ENCODE data around the gene NDUFS2. TPM values are rescaled to one million over a fixed set of nuclear protein-coding genes. Genes with fewer than 3 reads are reported as not detected.
A peak's percentile ranks its signal among the peaks of the same experiment; 100 is the strongest.

NDUFS2 gene
- total and polyA plus RNA-seq, 4 donors, result 110 to 196 (median 168) TPM

DNA sequence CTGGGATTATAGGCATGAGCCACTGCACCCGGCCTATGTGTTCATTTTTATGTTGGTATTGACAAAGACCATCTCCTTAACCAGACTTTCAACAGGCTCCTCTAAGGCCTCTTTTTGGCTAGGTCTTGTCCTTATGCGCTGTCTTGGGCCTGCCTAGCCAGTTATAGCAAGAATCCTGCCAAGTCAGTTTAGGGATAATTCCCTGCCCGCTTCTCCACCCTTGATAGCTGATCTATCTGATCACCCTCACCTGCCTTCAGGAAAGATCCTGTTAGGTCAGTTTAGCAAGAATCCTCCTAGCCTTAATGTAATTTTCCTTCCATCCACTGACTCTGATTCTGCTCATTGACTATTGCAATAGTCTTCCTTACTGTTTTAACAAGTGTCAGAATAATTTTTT is 22.5 kb upstream of the NDUFS2 start:
- no peak for DNase-seq (ENCODE audit: low read depth in 4 of 6, low spot score in 6 of 6)
- Histone ChIP-seq H3K36me3 (ENCODE audit: control insufficient read depth, insufficient read depth, low read length) (peaks cover 15% of the 10 kb centered on the region), H3K9me3 (ENCODE audit: control insufficient read depth, insufficient read depth, low read length) (no peaks in the 10 kb centered on the region), H3K27me3 (ENCODE audit: control insufficient read depth, insufficient read depth, low read length) (no peaks in the 10 kb centered on the region), H3K4me1 (ENCODE audit: control insufficient read depth, insufficient read depth, low read length) (peaks cover 13% of the 10 kb centered on the region), H3K27ac (ENCODE audit: low read depth, low read length) (no peak overlapping the region), H3K4me3 (ENCODE audit: low read depth, low read length) (no peak overlapping the region)
- WGBS (ENCODE audit: insufficient coverage), result 100% methylated on average over 2 of the region's 3 CpGs

DNA sequence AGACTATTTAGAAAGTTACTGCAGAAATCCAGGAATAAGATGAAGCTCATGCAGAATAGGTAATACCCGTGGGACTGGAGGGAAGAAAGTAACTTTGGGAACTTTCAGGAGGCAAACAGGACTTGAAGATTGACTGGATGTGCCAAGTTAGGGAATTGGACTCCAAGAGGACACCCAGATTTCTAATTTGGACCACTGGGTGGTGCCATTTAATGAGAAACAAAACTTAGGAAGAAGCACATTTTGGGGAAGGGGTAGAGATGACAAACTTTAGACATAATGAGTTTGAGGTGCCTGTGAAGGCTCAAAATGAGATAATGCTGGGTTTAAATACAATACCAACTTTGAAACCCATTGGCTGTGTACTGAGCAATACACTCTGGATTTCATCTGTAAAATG is 21.5 kb upstream of the NDUFS2 start:
- Histone ChIP-seq H3K4me1 (ENCODE audit: control insufficient read depth, insufficient read depth, low read length) (peaks cover 13% of the 10 kb centered on the region), H3K36me3 (ENCODE audit: control insufficient read depth, insufficient read depth, low read length) (peaks cover 6% of the 10 kb centered on the region), H3K4me3 (ENCODE audit: low read depth, low read length) (no peak overlapping the region), H3K27me3 (ENCODE audit: control insufficient read depth, insufficient read depth, low read length) (no peaks in the 10 kb centered on the region), H3K27ac (ENCODE audit: low read depth, low read length) (no peak overlapping the region), H3K9me3 (ENCODE audit: control insufficient read depth, insufficient read depth, low read length) (no peaks in the 10 kb centered on the region)
- peak in 1 of 6 donors; percentile 28 for DNase-seq (ENCODE audit: low read depth in 4 of 6, low spot score in 6 of 6)
- WGBS (ENCODE audit: insufficient coverage), result 53% methylated on average over 1 of the region's 1 CpG

DNA sequence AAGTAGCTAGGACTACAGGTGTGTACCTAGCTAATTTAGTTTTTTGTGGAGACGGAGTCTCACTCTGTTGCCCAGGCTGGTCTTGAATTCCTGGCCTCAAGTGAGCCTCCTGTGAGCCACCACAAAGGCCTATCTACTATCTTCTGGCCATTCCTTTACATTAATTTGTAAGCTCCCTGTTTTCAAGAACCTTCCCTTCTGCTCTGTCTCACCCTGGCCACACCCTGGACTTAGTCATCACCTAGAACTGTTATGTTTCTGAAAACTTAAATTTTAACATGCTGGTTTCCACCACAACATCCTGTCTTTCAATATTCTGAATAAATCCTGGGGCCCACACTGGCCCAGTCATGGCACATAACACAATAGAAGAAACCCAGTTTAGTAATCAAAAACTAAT is 20.0 kb upstream of the NDUFS2 start:
- no peak overlapping the region for H3K4me3 ChIP-seq (ENCODE audit: low read depth, low read length)
- 100% methylated on average over 1 of the region's 1 CpG for WGBS (ENCODE audit: insufficient coverage)
- no peak for DNase-seq (ENCODE audit: low read depth in 4 of 6, low spot score in 6 of 6)
- no peaks in the 10 kb centered on the region for H3K36me3 ChIP-seq (ENCODE audit: control insufficient read depth, insufficient read depth, low read length)
- H3K4me1 ChIP-seq (ENCODE audit: control insufficient read depth, insufficient read depth, low read length), result peaks cover 5% of the 10 kb centered on the region
- H3K9me3 ChIP-seq (ENCODE audit: control insufficient read depth, insufficient read depth, low read length), result no peaks in the 10 kb centered on the region
- H3K27ac ChIP-seq (ENCODE audit: low read depth, low read length), result no peak overlapping the region
- no peaks in the 10 kb centered on the region for H3K27me3 ChIP-seq (ENCODE audit: control insufficient read depth, insufficient read depth, low read length)

DNA sequence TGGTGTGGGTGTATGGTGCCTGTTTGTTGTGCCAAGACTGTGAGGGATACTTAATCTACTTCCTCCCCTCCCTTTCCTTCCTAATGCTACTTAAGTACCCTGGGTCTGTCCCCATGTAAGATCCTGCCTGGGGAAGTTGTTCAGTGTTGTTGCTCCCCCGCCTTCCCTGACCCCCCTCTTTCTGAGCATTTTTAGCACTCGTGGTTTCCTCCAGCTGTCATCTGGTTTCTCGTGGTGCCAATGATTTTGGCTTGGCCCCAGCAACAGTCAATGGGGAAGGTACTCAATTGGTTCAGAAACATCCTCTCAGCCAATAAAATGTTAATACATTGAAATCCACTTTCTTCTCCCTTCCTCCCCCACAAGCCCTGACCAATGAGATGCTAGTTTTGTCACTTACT is 16.9 kb upstream of the NDUFS2 start:
- no peak overlapping the region for H3K4me3 ChIP-seq (ENCODE audit: low read depth, low read length)
- H3K36me3 ChIP-seq (ENCODE audit: control insufficient read depth, insufficient read depth, low read length), result no peaks in the 10 kb centered on the region
- peak in 2 of 6 donors; percentile 86 to 94 for DNase-seq (ENCODE audit: low read depth in 4 of 6, low spot score in 6 of 6)
- H3K27me3 ChIP-seq (ENCODE audit: control insufficient read depth, insufficient read depth, low read length), result no peaks in the 10 kb centered on the region
- H3K27ac ChIP-seq (ENCODE audit: low read depth, low read length), result peak overlapping the region; percentile 10
- 40% methylated on average over 1 of the region's 3 CpGs for WGBS (ENCODE audit: insufficient coverage)
- no peaks in the 10 kb centered on the region for H3K9me3 ChIP-seq (ENCODE audit: control insufficient read depth, insufficient read depth, low read length)
- H3K4me1 ChIP-seq (ENCODE audit: control insufficient read depth, insufficient read depth, low read length), result no peaks in the 10 kb centered on the region

DNA sequence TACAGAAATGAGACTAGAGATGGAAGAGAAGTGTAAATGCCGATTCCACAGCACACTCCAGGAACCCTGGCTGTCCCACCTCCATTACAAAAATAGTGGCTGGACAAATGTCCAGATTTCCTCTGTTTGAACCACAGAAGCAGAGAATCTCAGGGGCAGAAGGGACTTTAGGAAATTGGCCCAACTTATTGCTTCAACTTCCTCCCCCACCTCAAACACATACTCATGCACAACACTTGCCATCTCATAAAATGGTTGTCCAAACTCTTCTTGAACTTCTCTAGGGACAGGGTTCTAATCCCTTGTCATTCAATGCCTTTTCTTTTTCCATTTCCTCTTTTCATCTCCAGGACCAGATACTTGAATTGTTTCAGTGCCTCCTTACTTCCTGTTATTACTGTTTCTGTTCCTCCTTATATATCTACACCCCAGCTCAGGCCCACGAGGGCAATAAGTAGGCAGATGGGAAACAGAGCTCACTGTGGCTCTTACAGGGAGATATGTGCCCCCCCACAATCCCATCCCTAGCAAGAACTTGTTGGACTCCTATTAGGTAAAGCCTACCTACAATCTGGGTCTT is 16.3 kb upstream of the NDUFS2 start:
- Histone ChIP-seq H3K4me3 (ENCODE audit: low read depth, low read length) (no peak overlapping the region), H3K36me3 (ENCODE audit: control insufficient read depth, insufficient read depth, low read length) (peaks cover under 1% of the 10 kb centered on the region), H3K4me1 (ENCODE audit: control insufficient read depth, insufficient read depth, low read length) (peaks cover 4% of the 10 kb centered on the region), H3K27ac (ENCODE audit: low read depth, low read length) (peak overlapping the region; percentile 10), H3K27me3 (ENCODE audit: control insufficient read depth, insufficient read depth, low read length) (no peaks in the 10 kb centered on the region), H3K9me3 (ENCODE audit: control insufficient read depth, insufficient read depth, low read length) (no peaks in the 10 kb centered on the region)
- DNase-seq (ENCODE audit: low read depth in 4 of 6, low spot score in 6 of 6), result no peak
- 80% methylated on average over 1 of the region's 2 CpGs for WGBS (ENCODE audit: insufficient coverage)

DNA sequence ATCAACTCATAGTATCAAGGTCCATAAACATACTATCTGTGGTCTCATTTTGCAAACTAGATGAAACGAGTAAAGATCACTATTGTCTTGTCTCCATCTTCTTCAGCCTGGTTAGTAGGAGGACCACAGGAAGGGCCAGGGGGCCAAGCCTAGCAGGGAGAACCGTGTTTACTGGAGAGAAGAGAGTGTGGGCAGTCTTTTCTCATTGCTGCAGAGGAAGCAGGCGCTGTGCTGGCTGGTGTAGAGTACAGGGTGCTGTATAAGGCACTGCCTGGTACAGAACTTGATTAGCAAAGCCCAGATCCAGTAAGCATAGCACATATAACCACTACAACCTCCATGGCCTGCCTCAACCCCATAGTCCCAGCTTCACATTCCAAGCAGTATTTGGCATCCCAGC is 14.9 kb upstream of the NDUFS2 start:
- Histone ChIP-seq H3K4me3 (ENCODE audit: low read depth, low read length) (no peak overlapping the region), H3K36me3 (ENCODE audit: control insufficient read depth, insufficient read depth, low read length) (peaks cover 5% of the 10 kb centered on the region), H3K9me3 (ENCODE audit: control insufficient read depth, insufficient read depth, low read length) (no peaks in the 10 kb centered on the region), H3K4me1 (ENCODE audit: control insufficient read depth, insufficient read depth, low read length) (peaks cover 9% of the 10 kb centered on the region), H3K27me3 (ENCODE audit: control insufficient read depth, insufficient read depth, low read length) (no peaks in the 10 kb centered on the region), H3K27ac (ENCODE audit: low read depth, low read length) (no peak overlapping the region)
- 88% methylated on average over 1 of the region's 3 CpGs for WGBS (ENCODE audit: insufficient coverage)
- DNase-seq (ENCODE audit: low read depth in 4 of 6, low spot score in 6 of 6), result no peak

DNA sequence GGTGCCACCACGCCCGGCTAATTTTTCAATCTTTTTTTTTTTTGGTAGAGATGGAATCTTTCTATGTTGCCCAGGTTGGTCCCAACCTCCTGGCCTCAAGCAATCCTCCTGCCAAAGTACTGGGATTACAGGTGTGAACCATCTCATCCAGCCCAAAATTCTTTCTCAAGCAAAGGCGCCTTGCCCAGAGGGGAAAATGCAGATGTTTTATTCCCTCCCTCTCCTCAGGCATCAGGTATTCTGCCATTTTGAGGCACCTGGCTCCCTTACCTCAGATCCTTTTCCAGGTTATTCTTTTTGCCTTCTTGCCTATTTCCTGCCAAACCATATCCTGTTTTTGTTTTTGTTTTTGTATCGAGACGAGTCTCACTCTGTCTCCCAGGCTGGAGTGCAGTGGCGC is 13.8 kb upstream of the NDUFS2 start:
- Histone ChIP-seq H3K9me3 (ENCODE audit: control insufficient read depth, insufficient read depth, low read length) (no peaks in the 10 kb centered on the region), H3K27ac (ENCODE audit: low read depth, low read length) (no peak overlapping the region), H3K27me3 (ENCODE audit: control insufficient read depth, insufficient read depth, low read length) (no peaks in the 10 kb centered on the region), H3K4me3 (ENCODE audit: low read depth, low read length) (no peak overlapping the region), H3K36me3 (ENCODE audit: control insufficient read depth, insufficient read depth, low read length) (peaks cover 5% of the 10 kb centered on the region), H3K4me1 (ENCODE audit: control insufficient read depth, insufficient read depth, low read length) (peaks cover 16% of the 10 kb centered on the region)
- 86% methylated on average over 1 of the region's 6 CpGs for WGBS (ENCODE audit: insufficient coverage)
- no peak for DNase-seq (ENCODE audit: low read depth in 4 of 6, low spot score in 6 of 6)

DNA sequence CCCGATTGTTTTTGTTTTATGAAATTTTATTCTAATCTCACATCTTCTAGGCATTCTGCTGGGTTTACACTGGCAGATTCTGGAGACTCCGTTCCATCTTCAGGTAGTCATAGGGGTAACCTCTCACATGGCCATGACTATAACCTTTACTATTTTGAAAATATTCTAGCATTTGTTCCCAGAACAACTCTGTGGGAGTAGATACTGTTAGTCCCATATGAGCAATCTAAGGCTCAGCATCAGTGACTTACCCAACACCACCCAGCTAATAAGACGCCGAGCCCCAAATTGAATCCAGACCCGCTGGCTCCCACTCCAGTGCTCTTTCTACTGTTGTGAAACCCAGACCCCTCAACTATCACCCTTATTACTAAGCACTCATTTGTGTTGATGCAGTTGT is 13.1 kb upstream of the NDUFS2 start:
- no CpG with 5 or more reads among the region's 5 CpGs for WGBS (ENCODE audit: insufficient coverage)
- H3K27ac ChIP-seq (ENCODE audit: low read depth, low read length), result no peak overlapping the region

DNA sequence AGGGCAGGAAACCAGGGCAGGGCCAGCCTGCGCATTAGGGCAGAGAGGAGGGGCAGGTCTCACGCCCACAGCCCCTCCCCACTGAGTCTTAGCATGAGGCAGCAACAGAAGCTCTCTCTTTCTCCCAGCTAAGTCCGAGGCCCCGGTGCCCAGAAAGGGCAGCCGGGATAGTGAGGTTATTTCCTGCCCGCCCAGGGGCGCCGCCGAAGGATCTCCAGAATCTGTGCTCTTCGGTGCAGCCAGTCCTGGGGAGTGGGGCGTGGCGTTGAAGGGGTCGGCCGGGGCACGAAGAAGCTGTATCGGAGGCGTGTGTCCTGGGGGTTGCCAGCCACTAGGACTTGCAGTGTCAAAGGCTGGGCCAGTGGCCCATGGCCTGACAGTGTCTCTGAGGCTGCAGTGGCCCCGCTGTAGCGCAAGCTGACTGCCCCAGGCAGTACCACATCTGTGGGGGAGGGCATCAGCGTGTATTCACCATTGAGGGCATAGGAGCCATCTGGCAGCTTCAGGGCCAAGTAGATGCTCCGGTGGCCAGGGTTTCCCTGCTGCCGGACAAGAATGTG is 11.1 kb upstream of the NDUFS2 start:
- peaks cover 8% of the 10 kb centered on the region for H3K36me3 ChIP-seq (ENCODE audit: control insufficient read depth, insufficient read depth, low read length)
- no peak for DNase-seq (ENCODE audit: low read depth in 4 of 6, low spot score in 6 of 6)
- H3K4me3 ChIP-seq (ENCODE audit: low read depth, low read length), result no peak overlapping the region
- H3K27me3 ChIP-seq (ENCODE audit: control insufficient read depth, insufficient read depth, low read length), result no peaks in the 10 kb centered on the region
- peaks cover 26% of the 10 kb centered on the region for H3K4me1 ChIP-seq (ENCODE audit: control insufficient read depth, insufficient read depth, low read length)
- no peak overlapping the region for H3K27ac ChIP-seq (ENCODE audit: low read depth, low read length)
- WGBS (ENCODE audit: insufficient coverage), result 44% methylated on average over 20 of the region's 22 CpGs
- H3K9me3 ChIP-seq (ENCODE audit: control insufficient read depth, insufficient read depth, low read length), result no peaks in the 10 kb centered on the region

More for the DNA sequence above, 13.1 kb upstream of the NDUFS2 start:
- peaks cover 8% of the 10 kb centered on the region for H3K36me3 ChIP-seq (ENCODE audit: control insufficient read depth, insufficient read depth, low read length)
- H3K27me3 ChIP-seq (ENCODE audit: control insufficient read depth, insufficient read depth, low read length), result no peaks in the 10 kb centered on the region
- DNase-seq (ENCODE audit: low read depth in 4 of 6, low spot score in 6 of 6), result no peak
- H3K9me3 ChIP-seq (ENCODE audit: control insufficient read depth, insufficient read depth, low read length), result no peaks in the 10 kb centered on the region
- H3K4me1 ChIP-seq (ENCODE audit: control insufficient read depth, insufficient read depth, low read length), result peaks cover 23% of the 10 kb centered on the region
- no peak overlapping the region for H3K4me3 ChIP-seq (ENCODE audit: low read depth, low read length)

DNA sequence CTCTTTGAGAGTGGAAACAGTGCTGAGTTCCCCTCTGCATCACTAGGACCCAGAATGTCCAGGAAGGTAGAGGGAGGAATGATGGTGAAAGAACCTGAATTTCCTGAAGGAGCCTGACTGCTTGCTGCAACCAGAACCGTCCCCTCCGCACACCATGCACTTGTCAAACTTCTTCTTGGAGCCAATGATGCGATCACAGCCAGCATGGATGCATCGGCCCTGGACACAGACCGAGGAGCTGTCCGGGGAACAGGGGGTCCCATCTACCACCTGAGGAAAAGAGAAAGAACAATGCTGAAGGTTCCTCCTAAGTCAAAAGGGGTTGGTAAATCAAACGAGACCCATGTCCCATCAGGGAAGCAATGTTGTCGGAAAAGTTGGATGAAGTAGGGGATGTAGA is 10.2 kb upstream of the NDUFS2 start:
- H3K27ac ChIP-seq (ENCODE audit: low read depth, low read length), result no peak overlapping the region
- peaks cover 8% of the 10 kb centered on the region for H3K36me3 ChIP-seq (ENCODE audit: control insufficient read depth, insufficient read depth, low read length)
- no peaks in the 10 kb centered on the region for H3K9me3 ChIP-seq (ENCODE audit: control insufficient read depth, insufficient read depth, low read length)
- 83% methylated on average over 6 of the region's 8 CpGs for WGBS (ENCODE audit: insufficient coverage)
- peaks cover 36% of the 10 kb centered on the region for H3K4me1 ChIP-seq (ENCODE audit: control insufficient read depth, insufficient read depth, low read length)
- no peak for DNase-seq (ENCODE audit: low read depth in 4 of 6, low spot score in 6 of 6)
- H3K4me3 ChIP-seq (ENCODE audit: low read depth, low read length), result no peak overlapping the region
- no peaks in the 10 kb centered on the region for H3K27me3 ChIP-seq (ENCODE audit: control insufficient read depth, insufficient read depth, low read length)

Measured in spinal cord (tissue), 10 donors.